HG03196 (cell line): ENCODE measurements around the gene FGF18.

Experiments used
- ATAC-seq: cut with Tn5 transposase; IDR thresholded peaks from one replicate; pipeline ENCODE4 v1.9.1; 2021; ENCODE audit not compliant: unreplicated experiment

The FGF18 gene

DNA sequence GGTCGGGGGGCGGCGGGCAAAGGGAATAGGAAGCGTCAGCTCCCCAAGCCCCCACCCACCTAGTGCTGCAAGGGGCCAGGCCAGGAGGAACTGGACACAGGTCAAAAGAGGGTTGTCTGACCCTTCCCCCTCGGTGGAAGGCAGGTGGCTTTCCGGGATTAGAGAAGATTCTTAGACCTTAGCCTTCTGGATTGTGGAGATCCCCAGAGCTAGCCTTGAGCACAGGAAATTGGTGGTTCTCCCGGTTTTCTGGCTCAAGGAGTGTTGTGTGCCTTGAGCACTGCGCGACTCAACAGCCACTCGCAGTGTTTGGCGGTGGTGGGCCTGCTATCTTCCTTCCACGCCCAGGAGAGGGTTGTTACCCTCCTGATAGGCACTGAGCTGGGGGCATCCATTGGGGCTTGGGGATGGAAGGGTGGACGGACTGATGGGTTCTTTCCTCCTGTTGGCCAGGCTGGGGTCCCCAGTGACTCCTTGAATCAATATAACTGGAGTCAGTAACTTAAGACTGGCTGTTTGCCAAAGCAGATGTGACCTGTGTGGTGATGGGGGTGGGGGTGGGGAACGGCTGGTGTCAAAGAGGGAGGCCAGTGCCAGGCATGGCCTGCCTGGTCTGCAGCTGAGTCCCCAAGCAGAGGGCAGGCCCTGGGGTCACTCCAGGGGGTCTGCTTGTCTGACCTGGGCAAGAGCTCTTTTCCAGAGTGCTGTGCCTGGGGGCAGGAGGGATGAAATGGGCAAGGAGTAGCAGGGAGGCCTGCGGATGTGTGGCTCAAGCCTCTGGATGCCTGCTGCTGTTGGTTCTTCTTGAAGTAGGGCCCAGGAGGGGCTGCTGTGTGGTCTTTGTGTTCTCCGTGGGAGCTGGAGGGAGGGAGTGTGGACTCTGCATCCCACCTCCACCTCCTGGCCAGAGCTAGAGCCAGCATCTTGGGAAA, 2.1 kb downstream of the FGF18 start:
- ATAC-seq: no peak

GRCh38 chr5:171422495-171422894, 3.0 kb downstream of the FGF18 start:
- no peak for ATAC-seq

DNA sequence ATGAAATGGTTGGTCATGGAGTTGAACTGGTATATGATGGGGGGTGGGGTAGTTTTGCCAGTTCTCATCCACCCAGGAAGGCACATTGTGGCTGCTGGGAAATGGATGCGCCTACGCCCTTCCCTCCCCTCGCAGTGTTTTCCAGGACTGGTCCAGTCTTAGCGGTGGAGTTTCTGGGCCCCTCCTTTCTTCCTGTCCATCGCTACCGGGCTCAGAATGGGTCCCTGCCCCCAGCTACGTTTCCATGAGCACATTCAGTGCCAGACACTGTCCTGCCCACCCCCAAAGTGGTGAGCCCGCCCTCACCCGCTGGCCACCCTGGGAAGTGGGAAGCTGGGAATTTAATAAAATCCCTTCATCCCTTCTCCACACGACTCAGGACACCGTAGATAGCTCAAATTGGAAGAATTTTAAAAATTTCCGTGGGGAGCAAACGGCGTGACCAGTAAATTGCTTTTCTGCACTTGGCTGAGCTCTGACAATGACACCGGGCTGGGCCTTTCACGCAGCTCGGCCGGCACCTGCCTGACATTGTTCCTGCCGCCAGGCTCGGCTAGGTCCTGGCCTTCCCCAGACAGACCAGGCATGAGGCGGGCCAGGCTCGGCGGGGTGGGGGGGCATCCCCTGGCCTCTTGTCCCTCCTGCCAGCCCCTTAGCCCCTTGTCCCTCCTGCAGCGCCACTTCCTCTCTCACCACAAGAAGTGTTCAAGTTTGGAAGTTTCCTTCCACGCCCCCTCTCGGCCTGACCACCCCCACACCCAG, 3.6 kb downstream of the FGF18 start:
- no peak for ATAC-seq

- no peak for ATAC-seq
Observed at GRCh38 chr5:171424726-171425125, 5.3 kb downstream of the FGF18 start.

DNA sequence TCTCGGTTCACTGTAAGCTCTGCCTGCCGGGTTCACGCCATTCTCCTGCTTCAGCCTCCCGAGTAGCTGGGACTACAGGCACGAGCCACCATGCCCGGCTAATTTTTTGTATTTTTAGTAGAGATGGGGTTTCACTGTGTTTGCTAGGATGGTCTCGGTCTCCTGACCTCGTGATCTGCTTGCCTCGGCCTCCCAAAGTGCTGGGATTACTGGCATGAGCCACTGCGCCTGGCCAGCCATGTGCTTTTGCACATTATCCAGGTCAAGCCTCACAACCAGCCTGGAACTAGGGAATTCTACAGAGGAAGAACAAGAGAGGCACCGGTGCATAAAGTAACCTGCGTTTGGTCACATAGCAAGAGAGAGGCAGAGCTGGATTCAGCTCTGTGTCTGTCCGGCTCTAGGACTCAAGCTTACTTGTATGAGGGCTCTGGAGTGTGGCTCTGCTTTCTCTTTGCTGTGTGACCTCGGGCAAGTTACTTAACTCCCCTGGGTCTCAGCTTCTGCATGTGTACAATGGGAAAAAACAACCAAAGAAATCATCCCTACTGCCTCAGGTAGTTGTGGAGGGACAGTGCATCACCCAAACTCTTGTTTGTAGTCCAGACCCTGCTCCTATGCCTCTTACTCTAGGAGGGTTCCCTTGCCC, 6.3 kb downstream of the FGF18 start:
- no peak for ATAC-seq

DNA sequence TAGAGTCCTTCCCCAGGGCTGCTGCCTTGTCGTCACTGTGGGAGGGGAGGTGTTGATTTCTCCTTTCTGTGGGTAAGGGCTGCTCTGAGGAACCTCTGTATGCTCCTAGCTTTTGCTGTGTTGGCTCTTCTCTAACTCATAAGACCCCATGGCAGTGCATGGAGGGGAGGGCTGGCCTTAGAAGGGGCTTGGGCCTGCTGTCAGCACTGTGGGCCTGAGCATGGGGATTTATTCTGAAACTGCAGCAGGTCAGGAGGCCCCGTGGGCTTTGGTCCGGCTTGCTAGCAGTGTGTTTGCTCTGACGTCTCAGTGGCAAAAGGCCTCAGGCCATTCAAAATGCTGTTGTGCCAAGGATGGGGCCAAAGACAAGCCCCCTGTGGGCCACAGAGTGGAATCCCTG, 6.8 kb downstream of the FGF18 start:
- no peak for ATAC-seq

GRCh38 chr5:171426680-171427079, 7.2 kb downstream of the FGF18 start:
- no peak for ATAC-seq

GRCh38 chr5:171427318-171428167, 8.1 kb downstream of the FGF18 start:
- no peak for ATAC-seq

DNA sequence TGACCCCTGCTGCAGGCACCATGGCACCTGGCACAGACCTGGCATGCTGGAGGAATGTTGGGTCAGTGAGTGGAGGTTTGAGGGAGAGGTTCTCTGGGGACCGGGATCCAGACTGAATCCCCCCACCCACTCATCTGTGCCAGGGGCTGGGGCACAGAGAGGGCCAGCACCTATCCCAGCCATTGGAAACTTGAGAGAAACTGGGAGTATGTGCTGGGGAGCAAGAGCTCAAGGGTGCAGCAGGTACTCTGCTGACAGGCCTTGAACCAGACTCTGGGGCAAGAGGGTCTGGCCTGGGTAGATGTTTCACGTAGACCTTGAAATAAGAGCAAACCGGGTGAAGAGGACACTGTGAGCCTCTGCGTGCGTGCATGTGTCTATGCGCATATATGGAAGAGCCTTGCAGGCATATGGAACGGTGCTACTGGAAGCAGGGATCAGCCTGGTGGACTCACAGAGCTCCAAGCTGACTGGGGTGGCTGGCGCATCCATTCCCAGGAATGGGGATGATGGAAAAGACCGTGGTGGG, 8.8 kb downstream of the FGF18 start:
- no peak for ATAC-seq

DNA sequence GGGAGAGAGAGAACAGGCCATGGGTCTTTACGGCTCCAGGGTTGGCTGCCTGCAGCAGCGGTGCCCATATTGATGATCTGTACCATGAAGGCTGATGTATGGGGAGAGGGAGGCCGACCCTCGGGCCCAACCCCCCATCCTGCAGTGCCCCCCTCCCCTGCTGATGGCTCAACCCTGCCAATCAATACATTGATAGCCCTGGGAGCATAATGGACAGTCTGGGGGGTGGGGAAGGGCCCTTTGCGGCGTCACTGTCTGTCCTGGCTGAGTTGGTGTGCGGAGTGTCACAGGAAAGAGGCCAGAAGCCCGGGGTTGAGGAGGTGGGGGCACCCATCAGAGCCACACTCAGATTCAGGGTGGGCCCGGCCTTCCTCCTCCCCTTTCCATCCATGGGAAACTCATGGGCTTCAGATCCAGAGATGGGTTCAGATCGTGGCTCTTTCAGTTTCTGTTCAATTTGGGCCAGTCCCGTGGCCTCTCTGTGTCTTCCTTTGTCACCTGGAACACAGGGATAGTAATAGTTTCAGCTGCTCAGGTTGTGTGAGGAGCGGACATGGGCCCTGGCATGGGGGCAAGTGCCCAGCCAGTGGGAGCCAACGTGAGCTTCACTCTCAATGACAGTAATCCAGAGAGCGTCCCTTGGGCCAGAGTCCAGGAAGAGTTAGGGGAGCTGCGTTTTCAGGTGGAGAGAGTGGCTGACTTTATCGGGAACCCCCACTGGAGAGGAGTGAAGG, 9.5 kb downstream of the FGF18 start:
- no peak for ATAC-seq

DNA sequence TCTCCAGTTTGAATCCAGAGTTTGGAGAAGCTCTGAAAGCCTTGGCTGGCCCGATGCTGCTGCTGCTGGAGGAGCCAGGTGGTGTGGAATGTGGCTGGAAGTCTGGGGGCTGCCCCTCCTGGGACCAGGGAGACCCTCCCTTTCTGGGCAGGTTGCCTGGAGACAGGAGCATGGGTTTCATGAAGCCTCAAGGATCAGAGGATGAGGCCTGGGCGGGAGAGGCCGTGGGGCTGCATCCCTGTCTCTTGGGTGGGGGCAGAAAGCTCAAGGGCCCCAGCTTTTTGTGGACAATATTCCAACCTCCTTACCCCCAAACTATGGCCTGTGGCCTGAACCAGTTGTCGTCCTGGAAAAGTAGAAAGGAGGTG, 10.1 kb downstream of the FGF18 start:
- no peak for ATAC-seq

DNA sequence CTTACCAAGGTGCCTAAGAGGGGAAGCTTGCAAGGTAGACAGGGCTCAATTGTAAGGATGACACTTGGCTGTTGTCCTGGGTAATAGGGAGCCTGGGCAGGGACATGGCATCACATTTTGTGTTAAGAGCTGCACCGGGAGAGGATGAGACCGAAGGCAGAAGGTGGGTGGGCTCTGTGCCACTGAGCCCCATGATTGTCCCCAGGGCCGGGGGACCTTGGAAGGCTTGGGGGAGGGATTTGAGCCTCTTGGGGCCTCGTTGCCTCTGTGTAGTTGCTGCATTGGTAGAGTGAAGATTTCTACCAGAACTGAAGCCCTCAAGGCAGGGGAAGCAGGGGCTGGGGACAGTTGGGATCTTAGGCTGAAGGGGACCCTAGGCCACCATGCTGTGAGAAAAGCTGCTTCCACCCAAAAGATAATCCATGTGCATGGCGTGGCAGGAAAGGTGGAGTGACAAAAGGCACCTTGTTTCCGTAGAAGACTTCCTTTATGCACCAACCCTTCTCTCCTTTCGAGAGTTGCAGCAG, 11.9 kb downstream of the FGF18 start:
- ATAC-seq: no peak

GRCh38 chr5:171432076-171432475, 12.6 kb downstream of the FGF18 start:
- no peak for ATAC-seq

- no peak for ATAC-seq
Observed at GRCh38 chr5:171432583-171433351, 13.3 kb downstream of the FGF18 start.

DNA sequence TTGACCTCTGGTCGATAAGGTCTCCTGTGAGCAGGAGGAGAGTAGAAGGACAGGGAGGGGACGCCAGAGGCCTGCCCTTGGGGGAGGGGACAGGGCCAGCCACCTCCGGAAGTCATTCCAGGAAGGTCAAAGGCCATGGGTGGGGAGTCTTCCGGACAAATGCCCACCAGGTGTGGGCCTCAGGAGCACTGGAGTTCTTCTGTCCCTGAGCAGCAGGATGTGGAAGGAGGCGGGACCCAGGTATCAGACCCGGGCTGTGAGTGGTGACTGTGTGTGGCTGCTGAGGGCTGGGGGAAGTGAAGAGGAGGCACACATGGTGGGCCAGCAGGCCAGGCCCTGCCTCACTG, 13.9 kb downstream of the FGF18 start:
- no peak for ATAC-seq

DNA sequence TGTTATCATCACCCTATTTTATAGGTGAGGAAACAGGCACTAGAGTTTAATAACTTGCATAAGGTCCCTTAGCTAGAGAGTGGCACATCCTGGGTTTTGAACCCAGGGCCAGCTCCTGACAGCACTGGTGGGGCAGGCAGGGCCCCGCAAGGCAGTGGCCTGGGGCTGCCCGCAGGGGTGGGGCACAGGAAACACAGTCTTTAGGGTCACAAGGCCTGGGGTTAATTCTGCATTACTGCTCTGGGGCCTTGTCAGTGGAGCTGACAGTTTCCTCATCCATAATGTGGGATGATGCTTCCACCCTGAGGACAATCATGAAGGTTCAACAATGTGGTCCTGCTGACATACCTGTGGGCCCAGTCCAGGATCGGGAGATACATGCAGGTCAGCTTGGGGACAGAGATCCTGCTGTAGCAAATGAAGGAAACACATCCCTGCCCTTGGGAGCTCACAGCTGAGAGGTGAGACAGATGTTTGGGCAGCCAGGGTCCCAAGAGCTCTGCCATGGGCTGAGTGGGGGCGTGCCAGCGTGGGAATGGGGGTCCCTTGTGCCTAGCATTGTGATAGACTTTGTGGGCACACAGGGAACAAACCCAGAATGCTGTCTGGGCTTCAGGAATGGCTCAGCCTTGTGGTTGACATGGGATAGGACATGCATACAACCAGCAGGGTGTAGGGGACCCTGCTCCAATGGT, 14.7 kb downstream of the FGF18 start:
- ATAC-seq: no peak

GRCh38 chr5:171434874-171435273, 15.4 kb downstream of the FGF18 start:
- ATAC-seq: no peak

GRCh38 chr5:171435908-171436307, 16.5 kb downstream of the FGF18 start:
- no peak for ATAC-seq
